GM12873 (cell line): Measurements from ENCODE around the gene TNFRSF8.

Source experiments
- CTCF ChIP-seq: IDR thresholded peaks from 2 replicates; pipeline ENCODE4 v1.5.1; 2012; ENCODE audit warnings: low read depth, mild to moderate bottlenecking, moderate library complexity, low read length, control low read depth; ENCODE audit not compliant: insufficient read depth; ENCODE audit errors: missing control alignments

TNFRSF8 gene

GRCh38 chr1:12191242-12192032 is 128.3 kb downstream of the TNFRSF8 start:
- TF ChIP-seq CTCF: no peak
